Osteoblast (primary cell): ENCODE data around the gene P2RX6. TPM values are rescaled to one million over a fixed set of nuclear protein-coding genes. Genes with fewer than 3 reads are reported as not detected.
"Not testable (repeated sequence)": the region's sequence is repeated elsewhere in the genome, so short reads cannot be mapped to it uniquely, and the experiment has no call there.

Experiments used
- DNase-seq: peaks from one replicate; pipeline ENCODE4 v3.0.0; 2011; ENCODE audit warnings: low spot score, mixed read lengths; ENCODE audit not compliant: insufficient read length; ENCODE audit errors: missing footprints
- H2AFZ ChIP-seq: 2 replicates; pipeline ENCODE4 v1.6.0; 2011; ENCODE audit warnings: mild to moderate bottlenecking, low read length
- H3K27ac ChIP-seq: 2 replicates; pipeline ENCODE4 v1.5.1; 2011; ENCODE audit warnings: mild to moderate bottlenecking, low read depth, low read length, moderate library complexity
- H3K27me3 ChIP-seq: 2 replicates; pipeline ENCODE4 v1.6.0; 2012; ENCODE audit warnings: mild to moderate bottlenecking, control low read depth, inconsistent platforms, low read length, moderate library complexity; ENCODE audit not compliant: insufficient read depth
- H3K36me3 ChIP-seq: 2 replicates; pipeline ENCODE4 v1.5.1; 2011; ENCODE audit warnings: mild to moderate bottlenecking, low read length, control low read depth, moderate library complexity; ENCODE audit not compliant: insufficient read depth
- H3K4me1 ChIP-seq: 2 replicates; pipeline ENCODE4 v1.5.1; 2011; ENCODE audit warnings: mild to moderate bottlenecking, low read length, control low read depth, moderate library complexity; ENCODE audit not compliant: insufficient read depth
- H3K4me2 ChIP-seq: 2 replicates; pipeline ENCODE4 v1.6.0; 2011; ENCODE audit warnings: mild to moderate bottlenecking, low read length; ENCODE audit not compliant: insufficient read depth
- H3K4me3 ChIP-seq: fragments of 200-600 bp; sonication (generic); 3 replicates; pipeline ENCODE4 v1.5.1; 2012; ENCODE audit warnings: mild to moderate bottlenecking, low read length, inconsistent platforms; ENCODE audit not compliant: insufficient read depth
- H3K79me2 ChIP-seq: 2 replicates; pipeline ENCODE4 v1.6.0; 2012; ENCODE audit warnings: mild to moderate bottlenecking, low read length, control low read depth, inconsistent platforms; ENCODE audit not compliant: insufficient read depth
- H3K9me3 ChIP-seq: 2 replicates; pipeline ENCODE4 v1.5.1; 2011; ENCODE audit warnings: low read depth, low read length, control low read depth
- H4K20me1 ChIP-seq: 2 replicates; pipeline ENCODE4 v1.6.0; 2012; ENCODE audit warnings: mild to moderate bottlenecking, low read length, control low read depth; ENCODE audit not compliant: insufficient read depth
- total RNA-seq: library from RNA; depleted of rRNA; stranded (reverse); fragments of >200 nt; gene quantifications from 2 replicates; pipeline ENCODE4 v1.2.3, GENCODE V29; 2012
- TF ChIP-seq, protein P1 (sequence below): IDR thresholded peaks from 2 replicates; pipeline ENCODE4 v1.5.1; 2011; ENCODE audit warnings: mild to moderate bottlenecking, low read depth, low read length, moderate library complexity; ENCODE audit errors: extremely low read depth

The P2RX6 gene
- total RNA-seq, 1 donor, result 5.1 TPM

DNA sequence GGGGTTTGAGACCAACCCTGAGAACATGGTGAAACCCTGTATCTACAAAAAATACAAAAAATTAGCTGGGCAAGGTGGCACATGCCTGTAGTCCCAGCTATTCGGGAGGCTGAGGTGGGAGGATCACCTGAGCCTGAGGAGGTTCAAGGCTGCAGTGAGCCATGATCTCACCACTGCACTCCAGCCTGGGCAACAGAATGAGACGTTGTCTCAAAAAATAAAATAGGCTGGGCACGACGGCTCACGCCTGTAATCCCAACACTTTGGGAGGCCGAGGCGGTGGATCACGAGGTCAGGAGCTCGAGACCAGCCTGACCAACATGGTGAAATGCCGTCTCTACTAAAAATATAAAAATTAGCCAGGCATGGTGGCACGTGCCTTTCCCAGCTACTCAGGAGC lies 49.5 kb downstream of the P2RX6 start:
- H2AFZ ChIP-seq, H3K79me2 ChIP-seq, H3K27me3 ChIP-seq, H3K4me1 ChIP-seq, DNase-seq, H3K4me2 ChIP-seq, H4K20me1 ChIP-seq, H3K27ac ChIP-seq, H3K36me3 ChIP-seq, H3K4me3 ChIP-seq, H3K9me3 ChIP-seq: not testable (repeated sequence)

DNA sequence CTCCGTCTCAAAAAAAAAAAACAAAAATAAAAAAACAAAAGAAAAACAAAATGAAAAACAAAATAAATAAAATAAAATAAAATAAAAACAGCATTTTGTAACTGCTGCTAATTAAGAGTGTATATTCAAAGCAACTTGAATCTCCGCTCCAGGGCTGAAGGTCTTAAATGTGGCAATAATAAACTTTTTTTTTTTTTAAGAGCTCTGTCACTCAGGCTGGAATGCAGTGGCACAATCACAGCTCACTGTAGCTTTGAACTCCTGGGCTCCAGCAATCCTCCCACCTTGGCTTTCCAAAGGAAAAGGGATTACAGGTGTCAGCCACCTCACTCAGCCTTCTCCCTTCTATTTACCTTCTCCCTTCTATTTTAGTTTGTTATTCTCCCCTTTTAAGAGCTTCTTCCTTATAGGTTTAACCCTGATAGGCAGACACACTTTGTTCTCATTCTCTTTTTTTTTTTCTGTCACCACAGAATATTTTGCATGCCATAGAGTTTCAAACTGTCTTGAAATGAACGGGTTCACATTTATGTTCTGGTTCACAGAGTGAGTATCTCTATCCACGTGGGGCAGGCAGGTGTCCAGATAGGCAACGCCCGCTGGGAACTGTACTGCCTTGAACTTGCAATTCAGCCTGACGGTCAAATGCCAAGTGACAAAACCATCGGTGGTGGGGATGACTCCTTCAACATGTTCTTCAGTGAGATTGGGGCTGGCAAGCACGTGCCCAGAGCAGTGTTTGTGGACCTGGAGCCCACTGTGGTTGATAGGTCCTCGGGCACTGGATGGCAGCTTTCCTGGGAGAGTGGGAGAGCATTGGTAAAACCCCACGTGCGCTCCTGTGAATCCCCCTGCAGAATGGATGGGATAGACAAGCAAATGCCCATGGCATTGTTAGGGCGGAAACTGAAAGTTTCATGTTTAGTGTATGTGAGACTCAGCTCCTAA lies 50.2 kb downstream of the P2RX6 start:
- TF ChIP-seq, protein P1, sequence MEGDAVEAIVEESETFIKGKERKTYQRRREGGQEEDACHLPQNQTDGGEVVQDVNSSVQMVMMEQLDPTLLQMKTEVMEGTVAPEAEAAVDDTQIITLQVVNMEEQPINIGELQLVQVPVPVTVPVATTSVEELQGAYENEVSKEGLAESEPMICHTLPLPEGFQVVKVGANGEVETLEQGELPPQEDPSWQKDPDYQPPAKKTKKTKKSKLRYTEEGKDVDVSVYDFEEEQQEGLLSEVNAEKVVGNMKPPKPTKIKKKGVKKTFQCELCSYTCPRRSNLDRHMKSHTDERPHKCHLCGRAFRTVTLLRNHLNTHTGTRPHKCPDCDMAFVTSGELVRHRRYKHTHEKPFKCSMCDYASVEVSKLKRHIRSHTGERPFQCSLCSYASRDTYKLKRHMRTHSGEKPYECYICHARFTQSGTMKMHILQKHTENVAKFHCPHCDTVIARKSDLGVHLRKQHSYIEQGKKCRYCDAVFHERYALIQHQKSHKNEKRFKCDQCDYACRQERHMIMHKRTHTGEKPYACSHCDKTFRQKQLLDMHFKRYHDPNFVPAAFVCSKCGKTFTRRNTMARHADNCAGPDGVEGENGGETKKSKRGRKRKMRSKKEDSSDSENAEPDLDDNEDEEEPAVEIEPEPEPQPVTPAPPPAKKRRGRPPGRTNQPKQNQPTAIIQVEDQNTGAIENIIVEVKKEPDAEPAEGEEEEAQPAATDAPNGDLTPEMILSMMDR, result no peak
- no peaks in the 10 kb centered on the region for H4K20me1 ChIP-seq
- H3K27me3 ChIP-seq, result peaks cover 5% of the 10 kb centered on the region
- no peak overlapping the region for H3K4me3 ChIP-seq
- H3K27ac ChIP-seq, result no peak overlapping the region
- no peaks in the 10 kb centered on the region for H3K79me2 ChIP-seq
- no peaks in the 10 kb centered on the region for H3K9me3 ChIP-seq
- no peak overlapping the region for H3K4me2 ChIP-seq
- DNase-seq, result peak; percentile 47
- no peak overlapping the region for H2AFZ ChIP-seq
- no peaks in the 10 kb centered on the region for H3K4me1 ChIP-seq
- H3K36me3 ChIP-seq, result no peaks in the 10 kb centered on the region

DNA sequence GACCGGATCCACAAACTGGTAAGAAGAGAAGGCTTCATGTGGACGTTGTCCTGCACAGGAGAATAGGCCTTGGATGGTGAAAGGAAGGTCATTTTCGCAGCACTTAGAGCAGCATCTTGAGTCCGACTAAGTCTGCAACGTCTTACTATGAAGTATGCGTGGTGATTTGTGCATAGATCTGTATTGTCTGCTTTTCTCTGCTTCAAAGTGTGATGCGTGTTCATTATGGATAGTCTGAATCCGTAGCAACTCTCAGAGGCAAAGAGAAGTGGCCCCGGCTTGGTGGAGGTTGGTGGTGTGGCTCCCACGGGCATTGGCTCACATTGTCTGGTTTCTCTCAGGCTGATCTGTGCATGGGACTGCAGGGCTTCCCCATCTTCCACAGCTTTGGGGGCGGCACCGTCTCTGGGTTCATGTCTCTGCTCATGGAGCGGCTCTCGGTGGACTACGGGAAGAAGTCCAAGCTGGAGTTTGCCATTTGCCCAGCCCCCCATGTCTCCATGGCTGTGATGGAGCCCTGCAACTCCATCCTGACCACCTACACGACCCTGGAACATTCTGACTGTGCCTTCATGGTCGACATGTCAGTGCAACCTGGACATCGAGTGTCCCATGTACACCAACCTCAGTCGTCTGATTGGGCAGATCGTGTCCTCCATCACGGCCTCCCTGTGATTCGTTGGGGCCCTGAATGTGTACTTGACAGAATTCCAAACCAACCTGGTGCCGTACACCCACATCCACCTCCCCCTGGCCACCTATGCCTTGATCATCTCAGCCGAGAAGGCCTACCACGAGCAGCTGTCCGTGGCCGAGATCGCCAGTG lies 52.3 kb downstream of the P2RX6 start:
- Histone ChIP-seq H4K20me1 (no peaks in the 10 kb centered on the region), H3K4me1 (no peaks in the 10 kb centered on the region), H3K4me2 (no peak overlapping the region), H3K9me3 (no peaks in the 10 kb centered on the region), H3K79me2 (no peaks in the 10 kb centered on the region), H3K36me3 (no peaks in the 10 kb centered on the region), H3K4me3 (no peak overlapping the region), H3K27me3 (peaks cover 5% of the 10 kb centered on the region), H2AFZ (no peak overlapping the region), H3K27ac (no peak overlapping the region)
- DNase-seq, result no peak
- TF ChIP-seq, protein P1, result no peak

DNA sequence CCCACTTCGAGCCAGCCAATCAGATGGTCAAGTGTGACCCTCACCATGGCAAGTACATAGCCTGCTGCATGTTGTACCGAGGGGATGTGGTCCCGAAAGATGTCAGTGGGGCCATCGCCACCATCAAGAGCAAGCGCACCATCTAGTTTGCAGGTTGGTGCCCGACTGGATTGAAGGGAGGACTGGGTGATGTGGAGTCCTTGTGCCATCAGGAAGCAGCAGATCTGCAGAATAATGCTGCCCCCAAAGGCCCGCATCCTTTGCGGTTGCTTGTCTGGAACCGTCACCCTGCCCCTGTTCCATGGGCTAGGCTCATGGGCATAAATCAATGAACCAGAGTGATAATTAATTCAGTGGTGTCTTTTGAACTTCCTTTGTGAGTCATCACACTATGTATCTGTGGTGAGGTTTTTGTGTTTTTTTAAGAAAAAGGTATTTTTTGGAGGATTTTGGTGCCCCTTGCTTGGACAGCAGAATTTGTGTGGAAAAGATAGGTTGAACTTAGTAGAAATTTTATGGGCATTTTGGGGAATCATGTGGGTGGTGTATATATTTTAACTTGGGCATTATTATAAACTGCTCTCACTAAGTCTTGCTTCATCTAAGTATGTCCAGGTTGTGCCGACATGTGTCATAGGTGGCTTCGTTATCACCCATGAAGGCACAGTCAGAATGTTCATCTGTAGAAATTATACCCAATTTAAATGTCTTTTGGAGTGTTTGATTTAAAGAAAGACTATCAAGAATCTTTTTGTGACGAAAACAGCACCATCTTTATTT lies 53.1 kb downstream of the P2RX6 start:
- no peaks in the 10 kb centered on the region for H3K9me3 ChIP-seq
- no peak overlapping the region for H3K4me2 ChIP-seq

More for the DNA sequence above, 53.1 kb downstream of the P2RX6 start:
- no peaks in the 10 kb centered on the region for H3K79me2 ChIP-seq
- no peak overlapping the region for H3K27ac ChIP-seq
- no peaks in the 10 kb centered on the region for H4K20me1 ChIP-seq
- H3K4me1 ChIP-seq, result no peaks in the 10 kb centered on the region
- TF ChIP-seq, protein P1, result no peak
- no peak overlapping the region for H3K4me3 ChIP-seq
- H2AFZ ChIP-seq, result no peak overlapping the region
- H3K36me3 ChIP-seq, result no peaks in the 10 kb centered on the region
- peak; percentile 61 for DNase-seq
- H3K27me3 ChIP-seq, result peaks cover 5% of the 10 kb centered on the region
